GM23338 (cell line): ENCODE data around the gene HBS1L.

Experiments
- CREB1 ChIP-seq: fragments of 250-450 bp; sonication (Bioruptor Pico); IDR thresholded peaks from 2 replicates; pipeline ENCODE4 v1.5.0; 2020; ENCODE audit warnings: low read depth, mild to moderate bottlenecking, moderate library complexity
- CTCF ChIP-seq, 2 experiments: fragments of 200-600 bp in 1 of 2; sonication (generic) in 1 of 2; conservative IDR thresholded peaks; 2 replicates each; pipeline versions ENCODE4 v1.5.1 to v1.6.1; 2016 to 2017; ENCODE audit warnings: antibody characterized with exemption in 2 of 2, low read depth in 2 of 2, mild to moderate bottlenecking in 2 of 2, moderate library complexity in 1 of 2
- POLR2AphosphoS5 ChIP-seq: IDR thresholded peaks from 2 replicates; pipeline ENCODE4 v1.6.1; 2016; ENCODE audit warnings: antibody characterized with exemption, low read depth

- TF ChIP-seq CTCF (conservative IDR thresholded peaks at IDR 0.05; ENCODE audit: low read depth in 2 of 2) (no peak), CREB1 (CRISPR knock-in tag) (no peak), POLR2AphosphoS5 (no peak)
Measured at GRCh38 chr6:135088281-135088680, 33.7 kb upstream of the HBS1L start.
